B cell (primary cell): ENCODE measurements around the gene VPS45. TPM values are rescaled to one million over a fixed set of nuclear protein-coding genes. Genes with fewer than 3 reads are reported as not detected.
A peak's percentile ranks its signal among the peaks of the same experiment; 100 is the strongest.

Experiments
- ATAC-seq: fragments of 200-7000 bp; cut with Tn5 transposase; one replicate; pipeline ENCODE4 v1.10.0; 2021; ENCODE audit warnings: low read depth, mild to moderate bottlenecking, moderate number of reproducible peaks, moderate library complexity
- CTCF ChIA-PET: fragments of 350-600 bp; sonication (Branson Sonifier 250); formaldehyde crosslinking; loops from one replicate; lab custom pipeline; 2021; ENCODE audit warnings: antibody characterized with exemption, inconsistent platforms; lab: Charles Lee
- POLR2A ChIA-PET: fragments of 350-600 bp; sonication (Branson Sonifier 250); formaldehyde crosslinking; loops from one replicate; lab custom pipeline; 2021; ENCODE audit warnings: antibody characterized with exemption; lab: Charles Lee
- DNase-seq: peaks from one replicate; pipeline ENCODE4 v3.0.0; 2013
- H2AFZ ChIP-seq: 2 replicates; pipeline ENCODE4 v1.6.1; 2012; ENCODE audit warnings: mild to moderate bottlenecking, low read depth, low read length; ENCODE audit not compliant: insufficient read depth, poor library complexity, severe bottlenecking
- H3K27ac ChIP-seq, 2 donors: 1 replicate in 1 of 2; 2 replicates in 1 of 2; pipeline ENCODE4 v1.5.1; 2012 to 2013; ENCODE audit warnings: low read length in 2 of 2, mild to moderate bottlenecking in 2 of 2, moderate library complexity in 1 of 2
- H3K27me3 ChIP-seq, 4 experiments: fragments of 200-600 bp in 1 of 4; sonication (generic) in 1 of 4; replicated peaks in 1 of 4; 1 replicate in 2 of 4; 2 replicates in 2 of 4; pipeline versions ENCODE4 v1.6.1 to v1.7.0; 2013 to 2016; ENCODE audit warnings: low read length in 3 of 4, mild to moderate bottlenecking in 2 of 4, mixed read lengths in 1 of 4, moderate library complexity in 1 of 4; ENCODE audit not compliant: insufficient read depth in 4 of 4, control insufficient read depth in 3 of 4; ENCODE audit errors: control extremely low read depth in 1 of 4
- H3K36me3 ChIP-seq, 2 experiments: replicated peaks in 1 of 2; 1 replicate in 1 of 2; 2 replicates in 1 of 2; pipeline versions ENCODE4 v1.6.1 to v1.7.1; 2013; ENCODE audit warnings: low read length in 1 of 2; ENCODE audit not compliant: insufficient read depth in 2 of 2, control insufficient read depth in 1 of 2; ENCODE audit errors: control extremely low read depth in 1 of 2, extremely low read depth in 1 of 2
- H3K4me1 ChIP-seq, 2 donors: fragments of 200-600 bp in 1 of 2; sonication (generic) in 1 of 2; 1 replicate in 1 of 2; 2 replicates in 1 of 2; pipeline versions ENCODE4 v1.5.1 to v1.6.1; 2013 to 2017; ENCODE audit warnings: low read length in 2 of 2; ENCODE audit not compliant: control insufficient read depth in 2 of 2, insufficient read depth in 2 of 2
- H3K4me2 ChIP-seq: replicated peaks from 2 replicates; pipeline ENCODE3; 2012; ENCODE audit warnings: mild to moderate bottlenecking, low read depth, low read length; ENCODE audit not compliant: poor library complexity, severe bottlenecking
- H3K4me3 ChIP-seq, 5 experiments: fragments of 200-600 bp in 1 of 5; sonication (generic) in 1 of 5; 1 replicate in 3 of 5; 2 replicates in 2 of 5; pipeline versions ENCODE4 v1.5.1 to v1.7.0; 2011 to 2016; ENCODE audit warnings: low read length in 4 of 5, mild to moderate bottlenecking in 4 of 5, low read depth in 2 of 5, control low read depth in 1 of 5, moderate library complexity in 1 of 5; ENCODE audit not compliant: insufficient read depth in 1 of 5; ENCODE audit errors: control extremely low read depth in 1 of 5, extremely low read depth in 1 of 5
- H3K79me2 ChIP-seq: fragments of 200-600 bp; sonication (generic); one replicate; pipeline ENCODE4 v1.6.0; 2016; ENCODE audit warnings: low read length; ENCODE audit not compliant: control insufficient read depth, insufficient read depth
- H3K9ac ChIP-seq: fragments of 200-600 bp; sonication (generic); 2 replicates; pipeline ENCODE4 v1.6.1; 2017; ENCODE audit warnings: mild to moderate bottlenecking, low read length, moderate library complexity
- H3K9me3 ChIP-seq, 3 donors: one replicate each; pipeline versions ENCODE4 v1.6.1 to v1.7.1; 2013; ENCODE audit warnings: low read length in 2 of 3; ENCODE audit not compliant: control insufficient read depth in 2 of 3, insufficient read depth in 1 of 3; ENCODE audit errors: control extremely low read depth in 1 of 3
- H4K20me1 ChIP-seq: 2 replicates; pipeline ENCODE4 v1.6.0; 2012; ENCODE audit warnings: mild to moderate bottlenecking, low read length; ENCODE audit not compliant: insufficient read depth, control insufficient read depth, poor library complexity, severe bottlenecking
- H3K27ac Mint-ChIP-seq: one replicate; pipeline ENCODE4 v1.8.0; 2021; ENCODE audit warnings: mixed read lengths
- H3K27me3 Mint-ChIP-seq: one replicate; pipeline ENCODE4 v1.8.0; 2021; ENCODE audit warnings: mixed read lengths
- H3K4me1 Mint-ChIP-seq: one replicate; pipeline ENCODE4 v1.8.0; 2021; ENCODE audit warnings: mixed read lengths
- H3K4me3 Mint-ChIP-seq: one replicate; pipeline ENCODE4 v1.8.0; 2021; ENCODE audit warnings: mixed read lengths
- H3K9me3 Mint-ChIP-seq: one replicate; pipeline ENCODE4 v1.8.0; 2022; ENCODE audit warnings: mixed read lengths; ENCODE audit not compliant: insufficient read depth
- CTCF ChIP-seq: fragments of 200-600 bp; IDR thresholded peaks from one replicate; pipeline ENCODE4 v1.8.0; 2022; ENCODE audit warnings: antibody characterized with exemption, mild to moderate bottlenecking
- EZH2 ChIP-seq: IDR thresholded peaks from 2 replicates; pipeline ENCODE4 v1.6.1; 2012; ENCODE audit warnings: borderline replicate concordance, low read depth, mild to moderate bottlenecking, moderate library complexity, low read length; ENCODE audit not compliant: insufficient read depth, poor library complexity, severe bottlenecking
- WGBS: methylation state at CpG from one replicate; pipeline ENCODE4 v1.1.5; 2013; ENCODE audit warnings: missing lambda C conversion rate; ENCODE audit not compliant: insufficient coverage; 5-methylcytosine and 5-hydroxymethylcytosine counted together
- intact Hi-C: fragments of 100-400 bp; cut with micrococcal nuclease; formaldehyde crosslinking; loops from one replicate; pipeline ENCODE4 v1.10.0; 2022
- polyA plus RNA-seq: library from polyadenylated mRNA; depleted of rRNA; stranded (reverse); fragments of >200 nt; gene quantifications from 2 replicates; pipeline ENCODE4 v1.2.3, GENCODE V29; 2012
- total RNA-seq, 2 donors: library from RNA; stranded (reverse); fragments of 120-200 nt in 1 of 2; gene quantifications; 1 replicate in 1 of 2; 2 replicates in 1 of 2; pipeline versions ENCODE4 v1.2.3 to v1.2.4, GENCODE V29; 2013 to 2022

The VPS45 gene
- total and polyA plus RNA-seq, 2 donors (not counting 1 experiment from before 2014, with no cell fraction given): 23.4 to 49.1 TPM

GRCh38 chr1:150089846-150090520, 22.4 kb downstream of the VPS45 start:
- H3K4me1 Mint-ChIP-seq: peaks cover 38% of the 10 kb centered on the region

More at GRCh38 chr1:150089846-150090520, 22.4 kb downstream of the VPS45 start:
- Mint-ChIP-seq H3K27me3 (no peaks in the 10 kb centered on the region), H3K4me3 (peak overlapping the region; percentile 71), H3K27ac (peak overlapping the region; percentile 91), H3K9me3 (no peaks in the 10 kb centered on the region)
- TF ChIP-seq EZH2: no peak
- no peak for TF ChIP-seq CTCF
- Histone ChIP-seq H3K79me2 (peaks cover 3% of the 10 kb centered on the region), H3K27ac (peak overlapping the region; percentile 75 to 85), H2AFZ (peak overlapping the region; percentile 70), H3K9me3 (no peaks in the 10 kb centered on the region), H4K20me1 (no peaks in the 10 kb centered on the region), H3K4me2 (peak overlapping the region; percentile 66), H3K4me1 (peaks cover 25 to 27% of the 10 kb centered on the region in 2 donors), H3K4me3 (peak overlapping the region in 4 of 5 experiments; percentile 0 to 45 (median 15)), H3K9ac (peak overlapping the region; percentile 49), H3K27me3 (no peaks in the 10 kb centered on the region), H3K36me3 (peaks cover 4 to 6% of the 10 kb centered on the region in 2 experiments)
- DNase-seq (peak; percentile 75), ATAC-seq (peak; percentile 80)
- ChIA-PET POLR2A (interaction anchor here (0.6 to 2.3 kb wide), 6 partner anchors 18 to 76 kb away, joined by 3 to 9 read pairs (median 4); partner anchors contain the start of genes PLEKHO1 and VPS45), CTCF (interaction anchor here (0.7 to 1.6 kb wide), 5 partner anchors 15 to 97 kb away, joined by 3 to 12 read pairs (median 5); no protein-coding TSS in a partner anchor)
- no CpG with 5 or more reads among the region's 3 CpGs for WGBS
- intact Hi-C loops: loop anchor here (5.0 kb wide), 1 partner anchor 72 kb away; no protein-coding TSS in a partner anchor
